Mesenchymal stem cell (in vitro differentiated cells and primary cell): Measurements from ENCODE around the gene METTL2A.
"Not testable (repeated sequence)": the region's sequence is repeated elsewhere in the genome, so short reads cannot be mapped to it uniquely, and the experiment has no call there.

Experiments
- DNase-seq: peaks from one replicate; pipeline ENCODE4 v3.0.0-alpha.2; 2013
- H2AFZ ChIP-seq: one replicate; pipeline ENCODE4 v1.6.1; 2013; ENCODE audit warnings: low read depth, mild to moderate bottlenecking, control low read depth, inconsistent platforms, low read length, moderate library complexity
- H2AK5ac ChIP-seq: 2 replicates; pipeline ENCODE4 v1.6.1; 2013; ENCODE audit warnings: low read length, moderate library complexity, mild to moderate bottlenecking, inconsistent platforms; ENCODE audit not compliant: severe bottlenecking
- H2BK120ac ChIP-seq: one replicate; pipeline ENCODE4 v1.6.1; 2013; ENCODE audit warnings: low read depth, mild to moderate bottlenecking, inconsistent platforms, low read length, moderate library complexity
- H2BK12ac ChIP-seq, 2 experiments: one replicate each; pipeline ENCODE4 v1.6.1; 2013; ENCODE audit warnings: inconsistent platforms in 2 of 2, low read length in 2 of 2, mild to moderate bottlenecking in 2 of 2, moderate library complexity in 2 of 2, control low read depth in 1 of 2
- H2BK15ac ChIP-seq: one replicate; pipeline ENCODE4 v1.6.1; 2013; ENCODE audit warnings: mild to moderate bottlenecking, low read depth, inconsistent platforms; ENCODE audit not compliant: poor library complexity, severe bottlenecking
- H2BK5ac ChIP-seq: 2 replicates; pipeline ENCODE4 v1.6.1; 2013; ENCODE audit warnings: low read depth, mild to moderate bottlenecking, low read length, control low read depth, inconsistent platforms; ENCODE audit not compliant: poor library complexity, severe bottlenecking
- H3K14ac ChIP-seq, 2 experiments: one replicate each; pipeline ENCODE4 v1.6.1; 2013; ENCODE audit warnings: inconsistent platforms in 2 of 2, low read length in 2 of 2, control low read depth in 1 of 2, mild to moderate bottlenecking in 1 of 2, moderate library complexity in 1 of 2
- H3K18ac ChIP-seq, 2 experiments: one replicate each; pipeline ENCODE4 v1.6.1; 2013; ENCODE audit warnings: inconsistent platforms in 2 of 2, low read length in 2 of 2, control low read depth in 1 of 2, low read depth in 1 of 2, mild to moderate bottlenecking in 1 of 2
- H3K23ac ChIP-seq, 2 experiments: one replicate each; pipeline ENCODE4 v1.6.1; 2013; ENCODE audit warnings: inconsistent platforms in 2 of 2, low read length in 2 of 2, mild to moderate bottlenecking in 2 of 2, moderate library complexity in 2 of 2, control low read depth in 1 of 2
- H3K27ac ChIP-seq: 2 replicates; pipeline ENCODE4 v1.5.1; 2013; ENCODE audit warnings: mild to moderate bottlenecking, moderate library complexity, low read length, control low read depth, inconsistent platforms; ENCODE audit not compliant: poor library complexity, severe bottlenecking
- H3K27me3 ChIP-seq, 2 experiments: 2 replicates each; pipeline versions ENCODE4 v1.6.1 to v1.7.0; 2013; ENCODE audit warnings: low read length in 2 of 2, mild to moderate bottlenecking in 2 of 2, moderate library complexity in 2 of 2, control low read depth in 1 of 2, inconsistent platforms in 1 of 2; ENCODE audit not compliant: control insufficient read depth in 1 of 2, insufficient read depth in 1 of 2
- H3K36me3 ChIP-seq, 2 experiments: 2 replicates each; pipeline versions ENCODE4 v1.6.1 to v1.7.0; 2013; ENCODE audit warnings: low read length in 2 of 2, control low read depth in 1 of 2, inconsistent platforms in 1 of 2, low read depth in 1 of 2, mild to moderate bottlenecking in 1 of 2; ENCODE audit not compliant: insufficient read depth in 2 of 2, control insufficient read depth in 1 of 2
- H3K4ac ChIP-seq, 2 experiments: one replicate each; pipeline ENCODE4 v1.6.1; 2013; ENCODE audit warnings: inconsistent platforms in 2 of 2, low read length in 2 of 2, mild to moderate bottlenecking in 2 of 2, moderate library complexity in 2 of 2, control low read depth in 1 of 2, low read depth in 1 of 2
- H3K4me1 ChIP-seq: 2 replicates; pipeline ENCODE4 v1.6.1; 2013; ENCODE audit warnings: low read depth, low read length, control low read depth; ENCODE audit not compliant: control insufficient read depth, insufficient read depth
- H3K4me2 ChIP-seq: 2 replicates; pipeline ENCODE4 v1.6.1; 2013; ENCODE audit warnings: low read length, mild to moderate bottlenecking, inconsistent platforms; ENCODE audit not compliant: poor library complexity, severe bottlenecking
- H3K4me3 ChIP-seq, 2 experiments: 2 replicates each; pipeline versions ENCODE4 v1.5.1 to v1.7.0; 2013; ENCODE audit warnings: low read length in 2 of 2, mild to moderate bottlenecking in 2 of 2, control low read depth in 1 of 2, low read depth in 1 of 2; ENCODE audit not compliant: insufficient read depth in 1 of 2
- H3K79me1 ChIP-seq: replicated peaks from 2 replicates; pipeline ENCODE4 v1.6.1; 2013; ENCODE audit warnings: mild to moderate bottlenecking, control low read depth, low read length, inconsistent platforms; ENCODE audit not compliant: poor library complexity, severe bottlenecking
- H3K9ac ChIP-seq: 2 replicates; pipeline ENCODE4 v1.7.0; 2013; ENCODE audit warnings: mild to moderate bottlenecking, low read length, moderate library complexity
- H3K9me3 ChIP-seq: 2 replicates; pipeline ENCODE4 v1.7.0; 2013; ENCODE audit warnings: mild to moderate bottlenecking, low read length; ENCODE audit not compliant: control insufficient read depth
- H4K8ac ChIP-seq: one replicate; pipeline ENCODE4 v1.6.1; 2013; ENCODE audit warnings: inconsistent platforms, mild to moderate bottlenecking, low read length, moderate library complexity
- H4K91ac ChIP-seq: one replicate; pipeline ENCODE4 v1.6.1; 2013; ENCODE audit warnings: mild to moderate bottlenecking, low read length, inconsistent platforms
- WGBS: methylation state at CpG from one replicate; pipeline ENCODE4 v1.1.7; 2013; ENCODE audit warnings: mixed read lengths; 5-methylcytosine and 5-hydroxymethylcytosine counted together

METTL2A gene

DNA sequence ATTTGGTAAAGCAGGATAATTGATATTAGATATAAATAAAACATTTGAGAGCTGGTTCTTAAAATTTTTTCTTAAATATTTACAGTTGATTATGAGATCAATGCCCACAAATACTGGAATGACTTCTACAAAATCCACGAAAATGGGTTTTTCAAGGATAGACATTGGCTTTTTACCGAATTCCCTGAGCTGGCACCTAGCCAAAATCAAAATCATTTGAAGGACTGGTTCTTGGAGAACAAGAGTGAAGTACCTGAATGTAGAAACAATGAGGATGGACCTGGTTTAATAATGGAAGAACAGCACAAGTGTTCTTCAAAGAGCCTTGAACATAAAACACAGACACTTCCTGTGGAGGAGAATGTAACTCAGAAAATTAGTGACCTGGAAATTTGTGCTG lies 2.5 kb downstream of the METTL2A start:
- not testable (repeated sequence) for H3K14ac ChIP-seq, H3K9me3 ChIP-seq, H2BK12ac ChIP-seq, H3K9ac ChIP-seq, H4K91ac ChIP-seq, H3K4me3 ChIP-seq, H2AK5ac ChIP-seq, H3K4me2 ChIP-seq, H4K8ac ChIP-seq, H3K4ac ChIP-seq, H3K27ac ChIP-seq, H3K23ac ChIP-seq, H3K18ac ChIP-seq, H2BK5ac ChIP-seq, H3K27me3 ChIP-seq, H2BK120ac ChIP-seq, H3K79me1 ChIP-seq, H3K4me1 ChIP-seq, H2AFZ ChIP-seq, DNase-seq, H2BK15ac ChIP-seq
- no CpG with 5 or more reads among the region's 2 CpGs for WGBS
- peaks cover 3 to 22% of the 10 kb centered on the region in 2 experiments for H3K36me3 ChIP-seq

DNA sequence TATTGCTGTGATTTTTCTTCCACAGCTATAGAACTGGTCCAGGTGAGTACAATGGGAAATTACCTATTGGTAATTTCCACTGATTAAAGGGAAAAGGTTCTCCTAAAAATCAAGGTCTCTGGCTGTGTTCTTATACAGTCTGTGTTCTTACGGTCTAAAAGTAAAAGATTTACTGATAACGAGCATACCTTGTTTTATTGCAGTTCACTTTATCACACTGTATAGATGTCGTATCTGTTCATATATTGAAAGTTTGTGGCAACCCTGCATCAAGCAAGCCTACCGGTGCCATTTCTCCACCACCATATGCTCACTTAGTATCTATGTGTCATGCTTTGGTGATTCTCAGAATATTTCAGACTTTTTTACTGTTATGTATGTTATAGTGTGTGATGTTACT lies 11.6 kb downstream of the METTL2A start:
- H2BK5ac ChIP-seq, H3K14ac ChIP-seq, H3K9ac ChIP-seq, H3K4me2 ChIP-seq, H2BK120ac ChIP-seq, H3K27me3 ChIP-seq, H2BK15ac ChIP-seq, H3K4me3 ChIP-seq, H3K18ac ChIP-seq, H2BK12ac ChIP-seq, H4K8ac ChIP-seq, H3K9me3 ChIP-seq, H4K91ac ChIP-seq, H3K79me1 ChIP-seq, H3K4ac ChIP-seq, H3K27ac ChIP-seq, H3K4me1 ChIP-seq, H2AFZ ChIP-seq, H3K23ac ChIP-seq, H2AK5ac ChIP-seq, DNase-seq: not testable (repeated sequence)
- WGBS = 100% methylated on average over 1 of the region's 4 CpGs
- H3K36me3 ChIP-seq = peaks cover 5 to 21% of the 10 kb centered on the region in 2 experiments

DNA sequence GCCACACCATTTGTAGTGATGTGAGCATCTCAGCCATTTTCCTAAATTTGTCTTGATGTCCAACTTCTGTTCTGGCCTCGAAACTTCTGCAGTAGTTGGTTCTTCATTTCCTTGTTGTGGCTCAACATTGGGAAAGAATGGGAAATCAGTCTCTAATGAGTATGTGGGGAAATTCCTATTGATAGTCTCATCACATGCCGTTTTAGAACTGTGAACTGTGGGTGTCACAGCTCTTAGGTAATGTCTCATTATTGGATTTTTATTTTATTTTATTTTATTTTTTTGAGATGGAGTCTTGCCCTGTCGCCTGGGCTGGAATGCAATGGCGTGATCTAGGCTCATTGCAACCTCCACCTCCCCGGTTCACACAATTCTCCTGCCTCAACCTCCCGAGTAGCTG lies 17.5 kb downstream of the METTL2A start:
- not testable (repeated sequence) for H3K9me3 ChIP-seq, H2AFZ ChIP-seq, H3K4me3 ChIP-seq, H3K4ac ChIP-seq, H3K23ac ChIP-seq, H4K8ac ChIP-seq, H3K9ac ChIP-seq, DNase-seq, H3K4me2 ChIP-seq, H4K91ac ChIP-seq, H2BK12ac ChIP-seq, H3K4me1 ChIP-seq, H2BK15ac ChIP-seq, H3K14ac ChIP-seq, H3K79me1 ChIP-seq, H2BK120ac ChIP-seq, H2BK5ac ChIP-seq, H2AK5ac ChIP-seq, H3K27ac ChIP-seq, H3K27me3 ChIP-seq, H3K18ac ChIP-seq
- WGBS = 99% methylated on average over 6 of the region's 6 CpGs
- peaks cover 32 to 51% of the 10 kb centered on the region in 2 experiments for H3K36me3 ChIP-seq

DNA sequence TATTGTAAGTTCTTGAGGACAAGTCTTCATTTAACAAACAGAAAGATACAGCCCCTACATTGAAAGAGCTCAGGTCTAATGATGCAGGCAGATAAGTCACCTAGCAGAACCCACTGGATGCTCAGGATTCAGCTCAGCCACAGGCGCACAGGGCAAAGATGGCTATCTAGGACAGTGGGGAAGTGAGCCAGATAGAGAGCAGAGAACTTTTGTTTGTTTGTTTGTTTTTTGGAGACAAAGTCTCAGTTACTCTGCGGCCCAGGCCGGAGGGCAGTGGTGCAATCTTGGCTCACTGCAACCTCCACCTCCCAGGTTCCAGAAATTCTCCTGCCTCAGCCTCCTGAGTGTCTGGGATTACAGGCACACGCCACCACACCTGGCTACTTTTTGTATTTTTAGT lies 20.4 kb downstream of the METTL2A start:
- H3K36me3 ChIP-seq = peaks cover 47 to 67% of the 10 kb centered on the region in 2 experiments
- no peak overlapping the region for H3K27ac ChIP-seq
- H3K14ac ChIP-seq = no peak overlapping the region
- no peak overlapping the region for H2BK12ac ChIP-seq
- no peak overlapping the region for H4K8ac ChIP-seq
- 99% methylated on average over 4 of the region's 4 CpGs for WGBS
- H3K9me3 ChIP-seq = no peaks in the 10 kb centered on the region
- H3K4me1 ChIP-seq = no peaks in the 10 kb centered on the region
- H3K79me1 ChIP-seq = no peaks in the 10 kb centered on the region
- H4K91ac ChIP-seq = no peak overlapping the region
- H3K27me3 ChIP-seq = no peaks in the 10 kb centered on the region
- H2AFZ ChIP-seq = no peak overlapping the region
- H2BK5ac ChIP-seq = no peak overlapping the region
- H3K4me3 ChIP-seq = no peak overlapping the region
- H3K9ac ChIP-seq = no peak overlapping the region
- H3K4me2 ChIP-seq = no peak overlapping the region
- no peak overlapping the region for H3K18ac ChIP-seq
- H3K23ac ChIP-seq = no peak overlapping the region
- no peak overlapping the region for H2BK120ac ChIP-seq
- H3K4ac ChIP-seq = no peak overlapping the region
- DNase-seq = no peak
- no peak overlapping the region for H2AK5ac ChIP-seq
- H2BK15ac ChIP-seq = no peak overlapping the region
